Adrenal gland (tissue), 5 donors: ENCODE measurements around the gene SMPX.

Experiments used
- CTCF ChIP-seq, 6 experiments: fragments of 450-650 bp in 4 of 6; fragments of 200-600 bp in 2 of 6; sonication (generic) in 1 of 6; IDR thresholded peaks; 1 replicate in 5 of 6; 2 replicates in 1 of 6; pipeline versions ENCODE4 v1.5.1 to v1.8.0; 2016 to 2021; ENCODE audit warnings: antibody characterized with exemption in 6 of 6, mild to moderate bottlenecking in 2 of 6, moderate library complexity in 1 of 6
- POLR2A ChIP-seq, 2 donors: fragments of 450-650 bp; IDR thresholded peaks; one replicate each; pipeline ENCODE4 v1.6.1; 2017; ENCODE audit warnings: antibody characterized with exemption in 2 of 2, mild to moderate bottlenecking in 2 of 2, moderate library complexity in 1 of 2
- donor health status: DM: no; HTN: no; CAD: no.

- TF ChIP-seq CTCF (IDR thresholded peaks at IDR 0.05) (no peak), POLR2A (IDR thresholded peaks at IDR 0.05) (no peak)
These were observed 12.9 kb upstream of the SMPX start for GRCh38 chrX:21770631-21771321.
